Skin of body (tissue), 2 donors: ENCODE results near the gene RRP9. TPM values are rescaled to one million over a fixed set of nuclear protein-coding genes. Genes with fewer than 3 reads are reported as not detected.
"Not testable (repeated sequence)": the region's sequence is repeated elsewhere in the genome, so short reads cannot be mapped to it uniquely, and the experiment has no call there.

Source experiments
- DNase-seq: peaks from one replicate; lab custom pipeline; 2025; lab: John Stamatoyannopoulos, UW
- total RNA-seq: library from RNA; depleted of rRNA; stranded (reverse); fragments of >200 nt; gene quantifications from one replicate; pipeline ENCODE4 v1.2.3, GENCODE V29; 2014

Gene RRP9
- total RNA-seq, 1 donor from 2014 or later: 9.8 TPM

DNA sequence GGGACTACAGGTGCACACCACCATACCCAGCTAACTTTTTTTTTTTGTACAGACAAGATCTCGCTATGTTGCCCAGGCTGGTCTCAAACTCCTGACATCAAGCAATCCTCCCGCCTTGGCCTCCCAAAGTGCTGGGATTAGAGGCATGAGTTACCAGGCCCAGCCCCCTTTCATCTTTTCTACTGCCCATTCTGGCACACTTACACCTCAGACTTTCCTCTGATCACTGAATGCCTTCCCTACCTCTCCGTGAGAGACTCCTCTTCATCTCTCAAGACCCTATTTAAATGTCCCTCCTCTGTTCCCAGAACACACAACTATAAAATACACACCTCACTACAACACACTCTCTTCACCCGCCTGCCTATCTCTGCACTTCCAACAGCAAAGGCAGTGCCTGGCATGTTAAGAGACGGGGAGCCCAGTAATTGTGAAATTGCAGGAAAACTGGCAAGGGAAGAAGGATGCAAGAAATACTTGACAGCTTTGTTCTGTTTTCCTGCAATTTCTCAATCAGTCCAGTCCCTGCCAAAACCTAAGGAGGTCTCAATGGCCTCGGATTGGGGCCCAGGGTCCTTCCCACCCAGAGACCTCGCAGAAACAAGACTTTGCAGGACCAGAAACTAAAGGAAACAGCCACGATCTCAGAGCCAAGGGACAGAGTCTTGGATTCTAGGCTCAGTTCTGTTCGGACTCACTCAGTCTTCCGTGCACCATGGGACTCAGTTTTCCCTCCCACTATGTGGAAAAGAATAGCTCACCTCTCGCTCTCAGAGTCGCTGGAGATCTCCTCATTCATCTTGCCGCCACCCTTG, 849 bp downstream of the RRP9 start:
- no peak for DNase-seq

- no peak for DNase-seq
These were observed 2.8 kb downstream of the RRP9 start for GRCh38 chr3:51938780-51939425.

DNA sequence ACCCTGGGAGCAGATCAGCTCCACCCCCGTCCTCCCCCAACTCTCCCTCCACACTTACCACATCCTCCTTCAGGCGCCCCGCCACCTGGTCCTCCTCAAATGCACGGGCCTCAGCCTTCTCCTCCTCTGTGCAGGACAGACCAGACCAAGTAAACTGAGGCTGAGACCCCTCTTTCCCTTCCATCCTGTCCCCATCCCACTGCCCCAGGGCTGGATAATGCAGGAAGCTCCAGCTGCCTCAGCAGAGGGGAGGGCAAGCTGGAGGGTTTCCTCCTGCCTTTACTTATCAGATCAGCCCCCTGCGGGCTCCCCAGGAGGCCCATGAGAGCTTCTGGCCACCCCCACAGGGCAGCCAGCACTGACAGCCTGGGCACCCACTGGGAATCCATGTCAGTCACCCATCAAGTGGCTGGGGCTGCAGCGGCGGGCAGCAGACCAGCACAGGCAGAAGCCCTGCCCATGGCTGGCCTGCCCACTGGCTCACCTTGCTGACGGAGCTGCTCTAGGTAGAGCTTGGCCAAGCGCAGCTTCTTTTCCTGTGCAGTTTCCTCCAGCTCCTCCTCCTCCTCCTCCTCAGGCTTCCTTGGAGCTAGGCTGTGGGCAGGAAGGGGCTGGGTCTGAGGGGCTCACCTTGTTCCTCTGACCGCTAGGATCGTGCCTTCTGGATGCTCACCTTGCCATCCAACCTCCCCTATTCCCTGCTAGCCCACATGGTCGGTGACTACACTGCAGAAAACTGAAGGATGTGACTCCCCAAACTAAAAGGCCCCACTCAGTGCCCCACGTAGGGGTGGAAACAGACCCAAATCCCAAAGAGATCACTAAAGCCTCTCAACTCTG, 3.9 kb downstream of the RRP9 start:
- DNase-seq: no peak

DNA sequence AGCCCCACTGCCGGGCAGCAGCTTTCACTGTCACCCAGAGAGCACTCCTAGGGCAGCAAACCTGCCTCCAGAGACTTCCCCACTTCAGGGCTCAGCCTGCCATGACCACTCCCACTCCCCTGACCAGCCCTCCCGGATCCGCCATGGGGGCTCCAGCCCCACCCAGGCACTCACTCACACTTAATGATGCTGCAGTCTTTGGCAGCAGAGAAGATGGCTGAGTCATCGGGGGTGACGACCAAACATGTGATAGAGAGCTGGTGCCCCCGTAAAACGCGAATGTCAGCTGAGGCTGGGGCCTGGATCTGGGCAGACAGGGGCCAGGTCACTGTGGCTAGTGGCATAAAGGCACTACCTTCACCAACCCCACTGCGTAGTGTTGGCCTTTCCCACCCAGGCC, 4.7 kb downstream of the RRP9 start:
- DNase-seq: no peak

DNA sequence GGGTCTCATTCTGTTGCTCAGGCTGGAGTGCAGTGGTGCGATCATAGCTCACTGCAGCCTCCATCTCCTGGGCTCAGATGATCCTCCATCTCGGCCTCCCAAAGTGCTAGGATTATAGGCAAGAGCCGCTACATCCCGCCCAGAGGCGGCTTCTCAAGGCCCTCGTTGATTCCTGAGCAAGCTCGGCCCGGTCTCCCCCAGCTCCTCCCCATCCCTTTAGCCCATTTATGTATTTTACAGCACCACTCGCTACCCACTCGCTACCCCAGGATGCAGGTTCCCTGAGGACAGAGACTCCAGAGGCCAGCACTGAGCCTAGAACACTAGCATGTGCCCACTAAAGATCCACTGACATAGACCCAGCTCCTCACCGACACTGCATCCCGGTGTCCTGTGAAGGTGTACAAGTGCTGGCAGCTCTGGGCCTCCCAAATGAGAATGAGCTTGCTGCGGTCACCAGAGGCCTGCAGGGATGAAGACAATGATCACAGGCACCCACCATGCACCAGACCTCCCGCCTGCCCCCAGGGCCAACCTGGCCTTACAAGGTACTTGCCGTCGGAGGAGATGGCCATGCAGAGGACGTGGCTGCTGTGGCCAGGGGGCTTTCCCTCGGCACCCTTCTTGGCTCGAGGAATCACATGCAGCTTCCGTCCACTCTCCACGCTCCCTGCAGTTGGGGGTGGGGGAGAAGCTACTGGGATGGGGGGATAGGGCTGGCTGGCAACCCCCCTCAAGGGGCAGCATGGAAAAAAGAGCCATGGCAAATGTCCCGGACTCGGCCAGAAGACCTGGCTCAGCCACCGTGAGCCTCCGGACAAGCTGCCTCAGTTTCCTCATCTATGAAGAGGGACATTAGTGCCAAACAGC, 5.6 kb downstream of the RRP9 start:
- DNase-seq: no peak

- no peak for DNase-seq
These were observed 6.5 kb downstream of the RRP9 start for GRCh38 chr3:51934991-51935885.

DNA sequence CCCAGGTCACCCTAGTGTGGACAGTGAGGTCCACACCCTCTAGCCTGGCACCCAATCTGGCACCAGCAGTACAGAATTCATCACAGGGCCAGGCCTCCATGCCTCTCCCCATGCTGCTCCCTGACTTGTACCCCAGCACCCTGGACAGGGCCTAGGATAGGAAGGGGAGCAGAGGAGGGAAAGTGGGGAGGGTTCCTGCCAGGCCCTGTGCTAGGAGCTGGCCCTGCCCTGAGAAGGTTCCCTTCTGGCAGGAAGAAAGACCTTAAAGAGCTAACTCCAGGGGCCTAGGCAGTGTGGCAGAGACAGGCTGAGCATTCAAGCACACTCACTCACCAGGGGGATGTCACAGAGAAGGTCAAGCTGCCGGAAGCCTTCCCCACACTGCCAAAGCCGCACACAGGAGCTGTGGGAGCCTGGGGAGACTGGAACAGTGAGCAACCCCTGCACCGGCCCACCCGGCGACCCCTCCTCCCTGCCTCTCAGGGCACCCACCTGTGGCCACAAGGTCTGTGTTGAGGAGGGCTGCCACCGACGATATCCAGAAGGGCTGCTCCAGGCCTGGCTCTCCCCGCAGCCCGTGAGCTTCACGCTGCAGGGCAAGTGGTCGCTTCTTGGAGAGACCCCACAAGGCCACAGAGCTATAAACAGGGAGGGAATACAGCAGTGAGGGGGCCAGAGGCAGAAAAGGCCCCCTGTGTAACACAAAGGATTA, 7.4 kb downstream of the RRP9 start:
- no peak for DNase-seq

- no peak for DNase-seq
These were observed 8.1 kb downstream of the RRP9 start for GRCh38 chr3:51933471-51934138.

DNA sequence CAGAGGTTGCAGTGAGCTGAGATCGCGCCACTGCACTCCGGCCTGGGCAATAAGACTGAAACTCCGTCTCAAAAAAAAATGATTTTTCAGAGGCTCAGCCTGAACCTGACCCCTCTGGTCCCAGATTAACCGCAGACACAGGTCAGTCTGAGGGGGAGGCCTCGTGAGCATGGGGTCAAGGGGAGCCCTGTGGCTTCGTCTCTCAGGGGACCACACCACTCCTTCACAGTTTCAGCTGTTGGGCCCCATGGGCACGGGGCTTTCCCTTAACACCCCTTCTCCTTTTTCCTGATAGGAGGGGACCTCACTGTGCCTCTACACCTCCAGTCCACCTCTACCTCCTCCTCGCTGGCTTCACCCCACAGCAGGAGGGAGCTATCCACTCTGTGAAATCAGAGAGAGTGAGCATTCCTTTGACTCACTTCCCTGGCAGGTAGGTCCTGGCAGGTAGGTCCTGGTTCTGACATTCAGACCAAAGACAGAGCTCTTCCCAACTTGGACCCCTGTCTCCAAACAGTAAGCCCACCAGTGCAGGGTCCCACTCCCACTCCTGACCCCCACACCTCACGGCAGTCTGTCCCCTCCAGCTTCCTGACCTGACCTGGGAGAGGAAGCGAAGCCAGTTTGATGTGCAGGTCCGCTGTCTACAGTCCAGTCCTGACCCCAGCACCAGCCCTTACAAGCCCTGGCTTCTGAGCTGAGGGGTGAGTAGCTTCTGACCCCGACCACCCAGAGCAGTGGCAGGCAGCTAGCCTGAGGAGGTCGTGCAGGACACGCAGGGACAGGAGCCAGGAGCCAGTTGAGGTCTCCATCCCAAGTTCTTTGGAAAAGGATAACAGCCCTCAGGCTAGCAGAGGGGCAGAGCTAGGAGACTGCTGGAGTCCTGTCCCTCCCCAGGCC, 9.0 kb downstream of the RRP9 start:
- DNase-seq: no peak

DNA sequence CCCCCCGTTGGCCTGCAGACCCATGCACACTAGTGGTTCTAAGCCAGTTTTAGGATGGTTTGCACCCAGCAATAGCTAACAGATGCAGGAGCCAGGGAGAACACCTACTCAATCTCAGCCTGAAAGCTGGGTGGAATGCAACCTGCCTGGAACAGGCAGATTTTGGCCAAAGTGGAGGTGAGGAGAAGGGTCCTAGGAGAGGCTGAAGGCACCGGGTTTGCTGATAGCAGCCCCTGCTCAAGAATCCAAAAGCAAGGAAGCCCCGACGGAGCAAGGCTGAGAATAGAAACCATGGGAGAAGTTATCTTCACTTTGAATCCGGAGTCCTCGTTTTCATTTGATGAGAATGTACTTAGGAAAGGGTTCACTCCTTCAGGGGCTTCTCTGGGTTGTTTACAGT, 9.9 kb downstream of the RRP9 start:
- no peak for DNase-seq

GRCh38 chr3:51930439-51930838, 11.3 kb downstream of the RRP9 start:
- no peak for DNase-seq

DNA sequence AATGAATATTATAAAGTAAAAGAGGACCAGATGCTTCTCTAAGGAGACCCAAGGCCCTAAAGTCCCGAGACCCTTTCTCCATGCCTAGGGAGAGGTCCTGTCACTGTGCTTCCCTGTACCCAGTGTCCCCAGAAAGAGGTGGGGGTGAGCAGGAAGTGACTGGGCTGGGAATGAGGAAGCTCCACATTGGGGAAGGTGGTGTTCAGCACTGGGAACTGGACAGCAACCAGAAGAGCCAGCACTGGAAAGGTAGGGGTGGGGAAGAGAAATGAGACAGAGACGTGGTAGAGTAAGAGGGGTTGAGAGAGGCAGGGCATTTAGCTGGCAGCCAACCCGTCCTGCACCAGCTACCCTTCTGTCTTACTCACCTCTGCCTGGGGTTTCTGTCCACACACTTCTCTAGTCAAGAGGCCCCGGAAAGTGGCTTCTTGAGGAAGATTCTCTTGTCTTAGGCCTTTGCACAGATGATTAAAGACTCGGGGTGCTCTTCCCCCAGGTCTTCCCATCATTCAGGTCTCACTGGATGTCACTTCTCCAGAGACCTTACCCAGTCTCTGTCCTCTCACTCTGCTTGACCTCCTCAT, 12.2 kb downstream of the RRP9 start:
- no peak for DNase-seq

GRCh38 chr3:51928981-51929380, 12.7 kb downstream of the RRP9 start:
- not testable (repeated sequence) for DNase-seq

DNA sequence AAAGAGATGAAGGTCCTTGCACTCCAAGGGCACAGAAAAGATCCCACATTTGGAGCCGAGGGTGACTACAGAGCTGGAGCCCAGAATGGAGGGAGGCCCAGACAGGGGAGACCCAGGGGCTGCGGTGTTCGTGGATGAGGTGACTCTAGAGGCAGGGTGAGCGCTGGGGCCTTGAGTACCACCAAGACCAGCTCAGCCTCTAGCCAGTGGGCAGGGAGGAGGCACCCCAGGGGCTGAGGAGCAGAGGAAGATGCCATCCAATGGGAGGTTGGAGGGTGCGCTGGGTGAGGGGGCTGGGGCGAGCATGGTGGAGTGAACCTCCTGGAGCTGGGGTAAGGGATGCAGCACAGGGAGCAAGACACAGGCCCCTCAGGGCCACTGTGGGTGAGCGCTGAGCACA, 13.3 kb downstream of the RRP9 start:
- no peak for DNase-seq

DNA sequence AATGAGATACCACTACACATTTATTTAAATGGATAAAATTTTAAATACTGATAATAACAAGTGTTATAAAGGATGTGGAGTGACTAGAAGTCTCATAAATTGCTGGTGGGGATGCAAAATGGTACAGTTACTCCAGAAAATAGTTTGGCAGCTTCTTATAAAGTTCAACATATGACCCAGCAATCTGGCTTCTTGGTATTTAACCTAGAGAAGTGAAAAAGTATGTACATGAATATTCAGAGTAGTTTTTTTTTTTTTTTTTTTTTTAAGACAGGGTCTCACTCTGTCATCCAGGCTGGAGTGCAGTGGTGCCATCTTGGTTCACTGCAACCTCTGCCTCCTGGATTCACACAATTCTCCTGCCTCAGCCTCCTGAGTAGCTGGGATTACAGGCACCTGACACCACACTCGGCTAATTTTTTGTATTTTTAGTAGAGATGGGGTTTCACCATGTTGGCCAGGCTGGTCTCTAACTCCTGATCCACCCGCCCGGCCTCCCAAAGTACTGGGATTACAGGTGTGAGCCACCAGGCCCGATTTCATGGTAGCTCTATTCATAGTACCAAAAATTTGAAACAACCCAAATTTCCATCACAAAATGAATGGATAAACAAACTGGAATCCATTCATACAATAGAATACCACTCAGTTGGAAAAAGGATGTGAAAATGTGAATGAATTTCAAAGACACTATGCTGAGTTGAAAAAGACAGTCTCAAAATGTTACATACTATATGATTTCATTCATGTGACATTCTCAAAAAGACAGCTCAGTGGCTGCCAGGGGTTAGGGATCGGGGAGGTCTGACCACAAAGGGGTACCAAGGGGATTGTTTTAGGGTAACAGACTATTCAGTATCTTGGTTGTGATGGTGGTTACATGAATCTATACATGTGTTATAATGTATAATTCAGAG, 14.4 kb downstream of the RRP9 start:
- DNase-seq: no peak

- DNase-seq: no peak
These were observed 20.6 kb downstream of the RRP9 start for GRCh38 chr3:51921081-51921578.
